Measurements from ENCODE around the gene PTGR3.

GRCh38 chr18:75221397-75221796, 12.5 kb upstream of the PTGR3 start:
- TF ChIP-seq CTCF (IDR thresholded peaks at IDR 0.05) (no peak), POLR2A (IDR thresholded peaks at IDR 0.05) (no peak)

All from body of pancreas (tissue), 4 donors.